ENCODE data around the gene LRRC47. TPM values are rescaled to one million over a fixed set of nuclear protein-coding genes. Genes with fewer than 3 reads are reported as not detected.

The LRRC47 gene
- total RNA-seq, 1 donor from 2014 or later, result 52.3 TPM

GRCh38 chr1:3740752-3741151 is 55.5 kb downstream of the LRRC47 start:
- Mint-ChIP-seq H3K27me3 (ENCODE audit: unreplicated experiment) (no peaks in the 10 kb centered on the region), H3K9me3 (ENCODE audit: unreplicated experiment) (no peaks in the 10 kb centered on the region), H3K36me3 (ENCODE audit: unreplicated experiment) (peaks cover 24% of the 10 kb centered on the region), H3K27ac (ENCODE audit: unreplicated experiment) (no peak overlapping the region), H3K4me3 (ENCODE audit: unreplicated experiment) (no peak overlapping the region), H3K4me1 (ENCODE audit: unreplicated experiment) (peaks cover 22% of the 10 kb centered on the region)
- no peak for DNase-seq (ENCODE audit: extremely low spot score, unreplicated experiment)
- no peak for TF ChIP-seq CTCF (IDR thresholded peaks at IDR 0.05)

- peaks cover 18% of the 10 kb centered on the region for H3K4me1 Mint-ChIP-seq (ENCODE audit: unreplicated experiment)
- no peak for DNase-seq (ENCODE audit: extremely low spot score, unreplicated experiment)
- no peak for TF ChIP-seq CTCF (IDR thresholded peaks at IDR 0.05)
- no peak overlapping the region for H3K27ac Mint-ChIP-seq (ENCODE audit: unreplicated experiment)
- no peak overlapping the region for H3K4me3 Mint-ChIP-seq (ENCODE audit: unreplicated experiment)
- H3K27me3 Mint-ChIP-seq (ENCODE audit: unreplicated experiment), result no peaks in the 10 kb centered on the region
- H3K36me3 Mint-ChIP-seq (ENCODE audit: unreplicated experiment), result peaks cover 24% of the 10 kb centered on the region
- H3K9me3 Mint-ChIP-seq (ENCODE audit: unreplicated experiment), result no peaks in the 10 kb centered on the region
Observed at GRCh38 chr1:3740042-3740441, 56.3 kb downstream of the LRRC47 start.

DNA sequence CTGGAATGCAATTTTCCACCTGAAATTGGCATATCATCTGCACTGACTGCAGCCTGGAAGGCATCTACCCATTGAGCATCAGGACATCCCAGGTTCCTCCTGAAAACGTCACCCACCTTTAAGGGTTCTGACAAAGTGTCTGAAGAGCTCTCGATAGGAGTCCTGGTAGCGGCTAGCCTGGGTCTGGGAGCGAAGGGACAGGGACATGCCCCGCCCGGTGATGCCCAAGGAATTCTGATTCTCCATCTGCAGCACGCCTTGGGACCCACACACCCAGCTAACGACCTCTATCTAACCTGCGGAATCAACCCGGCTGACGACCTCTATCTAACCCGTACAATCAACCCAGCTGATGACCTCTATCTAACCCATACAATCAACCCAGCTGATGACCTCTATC is 57.4 kb downstream of the LRRC47 start:
- H3K36me3 Mint-ChIP-seq (ENCODE audit: unreplicated experiment), result peaks cover 24% of the 10 kb centered on the region
- no peaks in the 10 kb centered on the region for H3K9me3 Mint-ChIP-seq (ENCODE audit: unreplicated experiment)
- peaks cover 17% of the 10 kb centered on the region for H3K4me1 Mint-ChIP-seq (ENCODE audit: unreplicated experiment)
- no peak for TF ChIP-seq CTCF (IDR thresholded peaks at IDR 0.05)
- no peak for DNase-seq (ENCODE audit: extremely low spot score, unreplicated experiment)
- no peaks in the 10 kb centered on the region for H3K27me3 Mint-ChIP-seq (ENCODE audit: unreplicated experiment)
- no peak overlapping the region for H3K4me3 Mint-ChIP-seq (ENCODE audit: unreplicated experiment)
- H3K27ac Mint-ChIP-seq (ENCODE audit: unreplicated experiment), result no peak overlapping the region

- Mint-ChIP-seq H3K36me3 (ENCODE audit: unreplicated experiment) (peaks cover 17% of the 10 kb centered on the region), H3K4me1 (ENCODE audit: unreplicated experiment) (peaks cover 19% of the 10 kb centered on the region), H3K4me3 (ENCODE audit: unreplicated experiment) (no peak overlapping the region), H3K27ac (ENCODE audit: unreplicated experiment) (peak overlapping the region; percentile 53), H3K27me3 (ENCODE audit: unreplicated experiment) (no peaks in the 10 kb centered on the region), H3K9me3 (ENCODE audit: unreplicated experiment) (no peaks in the 10 kb centered on the region)
- no peak for DNase-seq (ENCODE audit: extremely low spot score, unreplicated experiment)
- no peak for TF ChIP-seq CTCF (IDR thresholded peaks at IDR 0.05)
Observed at GRCh38 chr1:3736708-3737107, 59.6 kb downstream of the LRRC47 start.

- H3K4me3 Mint-ChIP-seq (ENCODE audit: unreplicated experiment), result no peak overlapping the region
- no peak for DNase-seq (ENCODE audit: extremely low spot score, unreplicated experiment)
- no peaks in the 10 kb centered on the region for H3K27me3 Mint-ChIP-seq (ENCODE audit: unreplicated experiment)
- TF ChIP-seq CTCF (IDR thresholded peaks at IDR 0.05), result no peak
- H3K27ac Mint-ChIP-seq (ENCODE audit: unreplicated experiment), result peak overlapping the region; percentile 53
- peaks cover 20% of the 10 kb centered on the region for H3K4me1 Mint-ChIP-seq (ENCODE audit: unreplicated experiment)
- H3K36me3 Mint-ChIP-seq (ENCODE audit: unreplicated experiment), result peaks cover 13% of the 10 kb centered on the region
- no peaks in the 10 kb centered on the region for H3K9me3 Mint-ChIP-seq (ENCODE audit: unreplicated experiment)
Observed at GRCh38 chr1:3736131-3736561, 60.2 kb downstream of the LRRC47 start.
